ENCODE measurements around the gene HERC4.

GRCh38 chr10:67959839-67960476 is 115.1 kb downstream of the HERC4 start:
- TF ChIP-seq CTCF (IDR thresholded peaks at IDR 0.05; ENCODE audit: insufficient read depth, low read depth, low read length) (no peak), EZH2 (IDR thresholded peaks at IDR 0.05; ENCODE audit: insufficient read depth, low read length) (no peak)

Measured in astrocyte (in vitro differentiated cells and primary cell).